Measurements from ENCODE around the gene F7. TPM values are rescaled to one million over a fixed set of nuclear protein-coding genes. Genes with fewer than 3 reads are reported as not detected.

Gene F7
- total RNA-seq, 2 donors from 2014 or later: 0.20 TPM; not detected in 1

- Histone ChIP-seq H3K36me3 (no peaks in the 10 kb centered on the region), H3K27ac (no peak overlapping the region), H3K9me3 (no peaks in the 10 kb centered on the region), H3K4me1 (peaks cover 0 to 5% of the 10 kb centered on the region in 2 donors), H3K4me3 (no peak overlapping the region), H3K27me3 (no peaks in the 10 kb centered on the region)
- no peak for TF ChIP-seq CTCF (IDR thresholded peaks at IDR 0.05)
- no peak for DNase-seq (ENCODE audit: low spot score)
These were observed 12.8 kb downstream of the F7 start for GRCh38 chr13:113118261-113119021.

- TF ChIP-seq CTCF (IDR thresholded peaks at IDR 0.05): no peak
- H3K27me3 ChIP-seq: no peaks in the 10 kb centered on the region
These were observed 13.7 kb downstream of the F7 start for GRCh38 chr13:113119166-113119821.

GRCh38 chr13:113119822-113120189, 14.2 kb downstream of the F7 start:
- Histone ChIP-seq H3K4me3 (no peak overlapping the region), H3K4me1 (peaks cover 0 to 12% of the 10 kb centered on the region in 2 donors), H3K36me3 (no peaks in the 10 kb centered on the region), H3K27ac (no peak overlapping the region), H3K9me3 (no peaks in the 10 kb centered on the region), H3K27me3 (no peaks in the 10 kb centered on the region)
- DNase-seq (ENCODE audit: low spot score): no peak
- TF ChIP-seq CTCF (IDR thresholded peaks at IDR 0.05): no peak

More at GRCh38 chr13:113119166-113119821, 13.7 kb downstream of the F7 start:
- Histone ChIP-seq H3K9me3 (no peaks in the 10 kb centered on the region), H3K27ac (no peak overlapping the region), H3K4me1 (peaks cover 0 to 12% of the 10 kb centered on the region in 2 donors), H3K36me3 (no peaks in the 10 kb centered on the region), H3K4me3 (no peak overlapping the region)
- no peak for DNase-seq (ENCODE audit: low spot score)

- H3K9me3 ChIP-seq: no peaks in the 10 kb centered on the region
- no peak overlapping the region for H3K27ac ChIP-seq
- H3K27me3 ChIP-seq: no peaks in the 10 kb centered on the region
- H3K4me3 ChIP-seq: no peak overlapping the region
- H3K36me3 ChIP-seq: no peaks in the 10 kb centered on the region
- no peak for DNase-seq (ENCODE audit: low spot score)
- peaks cover 0 to 12% of the 10 kb centered on the region in 2 donors for H3K4me1 ChIP-seq
- TF ChIP-seq CTCF (IDR thresholded peaks at IDR 0.05): no peak
These were observed 14.9 kb downstream of the F7 start for GRCh38 chr13:113120300-113121182.

- Histone ChIP-seq H3K36me3 (no peaks in the 10 kb centered on the region), H3K27ac (peak overlapping the region in 1 of 2 donors; percentile 64), H3K9me3 (no peaks in the 10 kb centered on the region), H3K4me1 (peaks cover 0 to 12% of the 10 kb centered on the region in 2 donors), H3K27me3 (no peaks in the 10 kb centered on the region), H3K4me3 (no peak overlapping the region)
- no peak for DNase-seq (ENCODE audit: low spot score)
- no peak for TF ChIP-seq CTCF (IDR thresholded peaks at IDR 0.05)
These were observed 15.8 kb downstream of the F7 start for GRCh38 chr13:113121183-113121927.
